GM21737 (cell line): ENCODE measurements around the gene ATP12A.

Source experiments
- ATAC-seq: cut with Tn5 transposase; IDR thresholded peaks from one replicate; pipeline ENCODE4 v1.9.1; 2021; ENCODE audit warnings: mild to moderate bottlenecking, moderate library complexity; ENCODE audit not compliant: unreplicated experiment

Gene ATP12A

GRCh38 chr13:24680258-24680920 is at the start of gene ATP12A:
ATP12A (plus strand) TSS chr13:24680408; CDS start chr13:24680744, 336 bp downstream.
- no peak for ATAC-seq

- no peak for ATAC-seq
These were observed 49.2 kb upstream of the ATP12A start for GRCh38 chr13:24630851-24631620.

GRCh38 chr13:24631922-24632321 is 48.3 kb upstream of the ATP12A start:
- ATAC-seq = no peak

- ATAC-seq = no peak
These were observed 47.7 kb upstream of the ATP12A start for GRCh38 chr13:24632382-24633121.

- ATAC-seq = no peak
These were observed 43.4 kb upstream of the ATP12A start for GRCh38 chr13:24636776-24637175.

- no peak for ATAC-seq
These were observed 42.1 kb upstream of the ATP12A start for GRCh38 chr13:24638096-24638495.

- ATAC-seq = no peak
These were observed 39.5 kb upstream of the ATP12A start for GRCh38 chr13:24640752-24641151.

GRCh38 chr13:24642219-24642618 is 38.0 kb upstream of the ATP12A start:
- no peak for ATAC-seq

GRCh38 chr13:24644036-24644435 is 36.2 kb upstream of the ATP12A start:
- ATAC-seq = no peak

GRCh38 chr13:24648271-24648670 is 31.9 kb upstream of the ATP12A start:
- no peak for ATAC-seq

- ATAC-seq = no peak
These were observed 31.1 kb upstream of the ATP12A start for GRCh38 chr13:24648983-24649687.

GRCh38 chr13:24649688-24650043 is 30.5 kb upstream of the ATP12A start:
- no peak for ATAC-seq

GRCh38 chr13:24650161-24650560 is 30.0 kb upstream of the ATP12A start:
- ATAC-seq = no peak

GRCh38 chr13:24651718-24652345 is 28.4 kb upstream of the ATP12A start:
- ATAC-seq = no peak

- no peak for ATAC-seq
These were observed 27.8 kb upstream of the ATP12A start for GRCh38 chr13:24652359-24652758.

GRCh38 chr13:24654741-24655140 is 25.5 kb upstream of the ATP12A start:
- no peak for ATAC-seq

- ATAC-seq = no peak
These were observed 21.0 kb upstream of the ATP12A start for GRCh38 chr13:24659239-24659638.

GRCh38 chr13:24660023-24660741 is 20.0 kb upstream of the ATP12A start:
- no peak for ATAC-seq

GRCh38 chr13:24661713-24662112 is 18.5 kb upstream of the ATP12A start:
- no peak for ATAC-seq
